Thyroid gland (tissue), 4 donors: ENCODE measurements around the gene ZNF524. TPM values are rescaled to one million over a fixed set of nuclear protein-coding genes. Genes with fewer than 3 reads are reported as not detected.
A peak's percentile ranks its signal among the peaks of the same experiment; 100 is the strongest.

ENCODE experiments used
- DNase-seq, 2 donors: peaks; one replicate each; pipeline ENCODE4 v3.0.0-alpha.2; 2019
- H3K27ac ChIP-seq, 3 donors: fragments of 200-600 bp; sonication (generic); 1 replicate in 2 of 3; 2 replicates in 1 of 3; pipeline ENCODE4 v1.5.1; 2016 to 2019; ENCODE audit warnings: mild to moderate bottlenecking in 1 of 3, moderate library complexity in 1 of 3
- H3K27me3 ChIP-seq: fragments of 200-600 bp; sonication (generic); one replicate; pipeline ENCODE4 v1.5.1; 2019
- H3K36me3 ChIP-seq, 2 donors: fragments of 200-600 bp; sonication (generic); one replicate each; pipeline ENCODE4 v1.5.1; 2016 to 2019
- H3K4me1 ChIP-seq, 2 donors: fragments of 200-600 bp; sonication (generic); one replicate each; pipeline ENCODE4 v1.5.1; 2017 to 2019
- H3K4me3 ChIP-seq, 3 donors: fragments of 200-600 bp; sonication (generic); replicated peaks in 1 of 3; 1 replicate in 2 of 3; 2 replicates in 1 of 3; pipeline ENCODE4 v1.5.1; 2016; ENCODE audit warnings: mild to moderate bottlenecking in 1 of 3
- H3K9me3 ChIP-seq: fragments of 200-600 bp; sonication (generic); one replicate; pipeline ENCODE4 v1.5.1; 2017
- CTCF ChIP-seq, 6 experiments: fragments of 200-600 bp in 3 of 6; fragments of 450-650 bp in 3 of 6; sonication (generic) in 3 of 6; IDR thresholded peaks; one replicate each; pipeline ENCODE4 v1.5.1; 2016 to 2019; ENCODE audit warnings: antibody characterized with exemption in 6 of 6, mild to moderate bottlenecking in 2 of 6, inconsistent platforms in 1 of 6, moderate library complexity in 1 of 6
- POLR2A ChIP-seq, 2 donors: fragments of 450-650 bp; IDR thresholded peaks; one replicate each; pipeline ENCODE4 v1.6.1; 2017; ENCODE audit warnings: antibody characterized with exemption in 2 of 2, mild to moderate bottlenecking in 2 of 2, moderate library complexity in 1 of 2
- WGBS, 2 donors: methylation state at CpG; one replicate each; pipeline ENCODE4 v1.1.5; 2017; 5-methylcytosine and 5-hydroxymethylcytosine counted together
- intact Hi-C: fragments of 100-400 bp; cut with DNase I; formaldehyde crosslinking; loops from one replicate; pipeline ENCODE4 v1.15.1; 2023
- total RNA-seq, 4 donors: library from RNA; depleted of rRNA; stranded (reverse); fragments of >200 nt; gene quantifications; one replicate each; pipeline ENCODE4 v1.2.3, GENCODE V29; 2016

ZNF524 gene
- total RNA-seq, 4 donors from 2014 or later: 13.0 to 34.2 (median 28.9) TPM

- Histone ChIP-seq H3K4me3 (peak overlapping the region in 1 of 3 donors; percentile 84), H3K9me3 (no peaks in the 10 kb centered on the region), H3K4me1 (peaks cover 32 to 49% of the 10 kb centered on the region in 2 donors), H3K36me3 (peaks cover 0 to 5% of the 10 kb centered on the region in 2 donors), H3K27ac (peak overlapping the region; percentile 86 to 96 (median 91)), H3K27me3 (no peaks in the 10 kb centered on the region)
- WGBS, 2 donors: 1 to 2% methylated on average over 10 to 32 of the region's 65 CpGs
- intact Hi-C loops: no loop called here
- TF ChIP-seq CTCF (IDR thresholded peaks at IDR 0.05): no peak
- peak in 1 of 2 donors; percentile 5 for TF ChIP-seq POLR2A (IDR thresholded peaks at IDR 0.05)
- DNase-seq: peak; percentile 36 to 54
Measured at GRCh38 chr19:55642153-55643002, 42.3 kb downstream of the ZNF524 start.

- Histone ChIP-seq H3K27ac (peak within 1 kb of the TSS; percentile 31 to 96 (median 93)), H3K4me3 (peak within 1 kb of the TSS; percentile 34 to 84 (median 60)), H3K27me3 (no peaks in the 10 kb centered on the region), H3K4me1 (peaks cover 33 to 52% of the 10 kb centered on the region in 2 donors), H3K9me3 (no peaks in the 10 kb centered on the region), H3K36me3 (peaks cover 0 to 5% of the 10 kb centered on the region in 2 donors)
- DNase-seq: peak; percentile 72 to 75
- TF ChIP-seq POLR2A (IDR thresholded peaks at IDR 0.05) (peak in 1 of 2 donors; percentile 4), CTCF (IDR thresholded peaks at IDR 0.05) (no peak)
- intact Hi-C loops: no loop called here
- WGBS, 2 donors: 1 to 2% methylated on average over 43 to 50 of the region's 56 CpGs
Measured at GRCh38 chr19:55643003-55643886, 43.2 kb downstream of the ZNF524 start, which contains the start of gene ZNF581. Gene ZNF581, plus strand, starts transcription at chr19:55643649. Its CDS starts 923 bp downstream, at chr19:55644572.

GRCh38 chr19:55643887-55644176 is 43.7 kb downstream of the ZNF524 start:
- Histone ChIP-seq H3K4me3 (peak overlapping the region; percentile 34 to 84 (median 60)), H3K4me1 (peaks cover 37 to 55% of the 10 kb centered on the region in 2 donors), H3K36me3 (peaks cover 0 to 5% of the 10 kb centered on the region in 2 donors), H3K27me3 (no peaks in the 10 kb centered on the region), H3K27ac (peak overlapping the region; percentile 31 to 96 (median 93)), H3K9me3 (no peaks in the 10 kb centered on the region)
- TF ChIP-seq POLR2A (IDR thresholded peaks at IDR 0.05) (no peak), CTCF (IDR thresholded peaks at IDR 0.05) (no peak)
- intact Hi-C loops: no loop called here
- DNase-seq: no peak
- 1 to 2% methylated on average over 15 of the region's 15 CpGs for WGBS, 2 donors

GRCh38 chr19:55644191-55644833 is 44.2 kb downstream of the ZNF524 start:
- no peak for DNase-seq
- H3K4me3 ChIP-seq: peak overlapping the region in 2 of 3 donors; percentile 34 to 84
- no peaks in the 10 kb centered on the region for H3K9me3 ChIP-seq
- peaks cover 0 to 5% of the 10 kb centered on the region in 2 donors for H3K36me3 ChIP-seq
- H3K27ac ChIP-seq: peak overlapping the region in 1 of 3 donors; percentile 93
- H3K4me1 ChIP-seq: peaks cover 42 to 58% of the 10 kb centered on the region in 2 donors
- intact Hi-C loops: no loop called here
- WGBS, 2 donors: 51 to 58% methylated on average over 12 of the region's 12 CpGs
- TF ChIP-seq POLR2A (IDR thresholded peaks at IDR 0.05) (no peak), CTCF (IDR thresholded peaks at IDR 0.05) (no peak)
- no peaks in the 10 kb centered on the region for H3K27me3 ChIP-seq
